RKO (cell line): ENCODE results near the gene CEL.
"Not testable (repeated sequence)": the region's sequence is repeated elsewhere in the genome, so short reads cannot be mapped to it uniquely, and the experiment has no call there.

Source experiments
- DNase-seq: peaks from one replicate; pipeline ENCODE4 v3.0.0-alpha.2; 2016; ENCODE audit warnings: low spot score

Gene CEL

GRCh38 chr9:133061764-133062145 is at the start of gene CEL:
Gene CEL, plus strand, starts transcription at chr9:133061981. Its CDS starts 22 bp downstream, at chr9:133062003.
- not testable (repeated sequence) for DNase-seq

GRCh38 chr9:133014696-133015095 is 47.1 kb upstream of the CEL start:
- DNase-seq: no peak

GRCh38 chr9:133023117-133023890 is 38.5 kb upstream of the CEL start:
- DNase-seq: no peak

GRCh38 chr9:133026426-133026825 is 35.4 kb upstream of the CEL start:
- no peak for DNase-seq

- no peak for DNase-seq
These were observed 34.6 kb upstream of the CEL start for GRCh38 chr9:133027134-133027533.

GRCh38 chr9:133028221-133028620 is 33.6 kb upstream of the CEL start:
- DNase-seq: no peak

GRCh38 chr9:133029994-133030316 is 31.8 kb upstream of the CEL start:
- DNase-seq: no peak

- DNase-seq: peak; percentile 100
These were observed 31.3 kb upstream of the CEL start, which contains the start of gene GTF3C5 for GRCh38 chr9:133030317-133031129. Gene GTF3C5, plus strand, starts transcription at chr9:133030997. Its CDS starts 15 bp downstream, at chr9:133031012.

GRCh38 chr9:133031130-133031422 is 30.7 kb upstream of the CEL start:
- no peak for DNase-seq

GRCh38 chr9:133031496-133031911 is 30.3 kb upstream of the CEL start:
- DNase-seq: peak; percentile 74

GRCh38 chr9:133032171-133032570 is 29.6 kb upstream of the CEL start:
- DNase-seq: no peak

- no peak for DNase-seq
These were observed 26.1 kb upstream of the CEL start for GRCh38 chr9:133035669-133036068.

- no peak for DNase-seq
These were observed 23.8 kb upstream of the CEL start for GRCh38 chr9:133037775-133038515.

GRCh38 chr9:133040892-133041479 is 20.8 kb upstream of the CEL start:
- peak; percentile 68 for DNase-seq

GRCh38 chr9:133041958-133042357 is 19.8 kb upstream of the CEL start:
- no peak for DNase-seq

- no peak for DNase-seq
These were observed 19.1 kb upstream of the CEL start for GRCh38 chr9:133042676-133043075.

- DNase-seq: no peak
These were observed 18.2 kb upstream of the CEL start for GRCh38 chr9:133043449-133044035.

GRCh38 chr9:133044125-133044524 is 17.7 kb upstream of the CEL start:
- DNase-seq: no peak

GRCh38 chr9:133044661-133045060 is 17.1 kb upstream of the CEL start:
- no peak for DNase-seq

GRCh38 chr9:133045132-133045531 is 16.6 kb upstream of the CEL start:
- DNase-seq: no peak

- no peak for DNase-seq
These were observed 15.4 kb upstream of the CEL start for GRCh38 chr9:133046196-133046899.
